HEK293T (cell line): ENCODE data around the gene CCNL2.

ENCODE experiments used
- CTBP1 ChIP-seq: fragments of 450-650 bp; IDR thresholded peaks from 2 replicates; pipeline ENCODE4 v1.6.1; 2016; ENCODE audit warnings: borderline replicate concordance
- ELF4 ChIP-seq: fragments of 450-650 bp; IDR thresholded peaks from 2 replicates; pipeline ENCODE4 v1.6.1; 2017; ENCODE audit warnings: antibody characterized with exemption
- FOXA1 ChIP-seq: fragments of 450-650 bp; IDR thresholded peaks from 2 replicates; pipeline ENCODE4 v1.6.1; 2016; ENCODE audit warnings: mild to moderate bottlenecking
- FOXM1 ChIP-seq: fragments of 450-650 bp; IDR thresholded peaks from 2 replicates; pipeline ENCODE4 v1.6.1; 2017; ENCODE audit warnings: mild to moderate bottlenecking, borderline replicate concordance
- LEF1 ChIP-seq: fragments of 450-650 bp; IDR thresholded peaks from 2 replicates; pipeline ENCODE4 v1.6.1; 2017; ENCODE audit warnings: mild to moderate bottlenecking, borderline replicate concordance
- NFRKB ChIP-seq: fragments of 450-650 bp; IDR thresholded peaks from 2 replicates; pipeline ENCODE4 v1.6.1; 2016; ENCODE audit warnings: mild to moderate bottlenecking, moderate library complexity

GRCh38 chr1:1424707-1425106 is 25.6 kb upstream of the CCNL2 start:
- TF ChIP-seq FOXM1, result no peak
- no peak for TF ChIP-seq NFRKB
- TF ChIP-seq FOXA1, result no peak
- TF ChIP-seq CTBP1, result no peak
- no peak for TF ChIP-seq LEF1
- TF ChIP-seq ELF4, result no peak
